Non-pigmented ciliary epithelial cell (primary cell): ENCODE measurements around the gene QRICH1.

Experiments used
- DNase-seq: peaks from one replicate; pipeline ENCODE4 v3.0.0-alpha.2; 2010; ENCODE audit warnings: low read depth

QRICH1 gene

DNA sequence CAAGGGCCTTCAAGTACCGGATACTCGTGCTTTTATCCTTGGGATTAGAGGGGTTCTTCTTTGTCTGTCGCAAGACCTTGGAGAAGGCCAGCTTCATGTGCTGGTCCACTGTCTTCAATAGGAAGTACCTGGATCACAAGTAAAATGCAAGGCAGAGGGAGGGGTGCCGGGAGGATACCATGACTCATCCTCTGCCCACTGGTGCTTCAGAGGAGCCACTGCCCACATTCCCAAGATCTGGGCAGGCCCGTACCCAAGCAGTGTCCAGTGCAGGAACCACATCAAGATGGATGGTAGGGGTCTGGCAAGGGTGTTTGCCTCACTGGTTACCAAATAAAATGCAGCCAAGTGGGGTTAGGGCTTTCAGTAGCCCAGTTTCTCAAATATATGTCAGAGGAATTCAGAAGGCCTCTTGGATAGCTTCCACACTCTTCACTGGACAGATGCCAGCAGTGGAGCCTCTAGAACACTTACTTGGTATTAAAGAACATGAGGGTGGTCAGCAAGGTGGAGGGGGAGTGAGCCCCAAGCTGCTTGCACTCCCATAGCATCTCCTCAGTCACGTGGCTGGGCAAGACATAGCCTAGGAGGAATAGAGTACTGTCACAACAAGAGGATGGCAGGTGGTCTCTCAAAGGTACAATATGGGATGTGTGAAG lies 61.1 kb downstream of the QRICH1 start:
- DNase-seq, result no peak

DNA sequence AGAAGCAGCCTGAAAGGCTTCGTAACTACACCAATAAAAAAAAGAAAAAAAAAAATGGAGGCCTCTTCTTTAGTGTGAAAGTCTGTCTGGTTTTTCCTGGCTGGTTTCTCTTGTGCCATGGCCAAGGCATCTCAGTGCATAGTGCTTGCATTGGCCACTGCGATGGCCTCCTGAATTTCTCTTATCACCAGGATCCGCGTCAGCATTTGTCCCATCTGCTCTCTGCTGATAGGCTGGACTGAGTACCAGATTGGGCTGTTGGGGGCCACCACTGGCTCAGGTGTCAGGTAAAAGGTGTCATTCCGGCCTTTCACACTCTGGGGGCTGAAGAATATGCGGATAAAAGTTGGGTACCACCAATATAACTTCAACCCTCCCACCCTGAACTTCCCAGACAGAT lies 63.5 kb downstream of the QRICH1 start:
- no peak for DNase-seq

DNA sequence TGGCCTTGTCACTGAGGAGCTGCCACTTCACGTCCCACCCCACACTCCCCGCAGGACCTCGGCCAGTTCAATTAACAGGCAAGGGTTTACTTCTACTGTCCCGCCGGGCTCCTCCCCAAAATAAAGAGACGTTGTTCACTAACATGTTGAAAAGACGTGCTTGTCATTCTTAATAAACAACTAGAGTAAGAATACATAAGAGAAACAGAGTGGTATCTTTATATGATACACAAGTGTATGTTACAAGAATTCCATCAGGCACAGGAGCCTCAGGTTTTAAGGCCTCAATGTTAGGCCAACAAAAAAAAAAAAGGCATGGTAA lies 64.3 kb downstream of the QRICH1 start:
- DNase-seq, result no peak

DNA sequence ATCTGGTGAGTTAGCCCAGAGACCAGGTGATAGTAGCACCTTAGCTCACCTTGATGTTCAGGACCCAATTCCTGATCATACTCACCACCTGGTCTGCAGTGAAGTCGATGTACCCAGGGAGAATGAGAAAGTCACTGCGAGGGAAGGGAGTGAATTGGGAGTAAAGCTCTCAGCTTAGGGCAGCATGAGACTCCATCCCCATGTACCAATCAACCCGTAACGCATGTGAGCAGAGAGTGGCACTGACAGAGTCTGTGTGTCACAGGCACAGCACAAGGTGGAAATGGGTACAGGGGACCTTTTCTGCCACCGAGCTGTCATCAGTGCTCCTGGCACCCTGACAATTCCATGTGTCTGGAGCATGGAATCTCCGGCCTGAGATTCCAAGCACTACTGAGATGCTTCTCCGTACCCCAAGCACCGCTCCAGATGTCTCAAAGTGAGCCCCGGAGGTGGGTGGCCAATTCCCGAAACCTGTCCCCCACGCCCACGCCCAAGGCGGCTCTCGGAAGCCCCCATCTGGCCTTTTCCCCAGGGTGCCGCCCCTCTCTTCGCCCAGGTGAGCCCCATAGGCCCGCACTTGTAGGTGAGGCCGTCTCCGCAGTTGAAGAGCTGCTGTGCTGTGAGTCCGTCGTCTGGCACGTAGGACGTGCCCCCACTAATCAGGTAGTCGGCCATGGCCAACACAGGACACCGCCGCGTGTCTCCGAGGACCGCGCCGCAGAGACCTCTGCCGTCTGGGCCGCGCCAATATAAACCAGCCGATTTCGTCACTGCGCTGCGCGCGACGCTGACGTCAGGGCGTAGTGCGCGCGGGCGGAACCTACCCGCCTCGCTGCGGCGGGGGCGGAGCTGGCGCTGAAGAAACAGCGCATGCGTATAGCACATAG lies 65.0 kb downstream of the QRICH1 start, which contains the start of gene IMPDH2:
IMPDH2 (minus strand) TSS at position 726 of the 890 bp plus-strand sequence; CDS start at position 678, 48 bp downstream.
- peak; percentile 53 for DNase-seq

DNA sequence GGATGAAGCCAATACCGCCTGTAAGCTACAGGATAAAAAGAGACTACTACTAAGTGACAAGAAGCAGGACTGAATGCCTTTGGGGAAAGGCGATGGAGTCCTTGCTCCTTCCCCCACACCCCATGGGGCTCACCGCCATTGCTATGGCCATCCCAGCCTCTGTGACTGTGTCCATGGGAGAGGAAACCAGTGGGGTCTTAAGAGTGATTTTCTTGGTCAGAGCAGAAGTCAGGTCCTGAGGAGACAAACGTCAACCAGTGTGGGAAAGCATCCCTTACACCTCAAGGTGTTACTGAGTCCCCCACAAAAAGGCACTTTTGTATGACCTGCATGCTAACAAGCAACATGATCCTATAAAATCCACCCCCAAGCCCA lies 65.6 kb downstream of the QRICH1 start:
- DNase-seq, result no peak

DNA sequence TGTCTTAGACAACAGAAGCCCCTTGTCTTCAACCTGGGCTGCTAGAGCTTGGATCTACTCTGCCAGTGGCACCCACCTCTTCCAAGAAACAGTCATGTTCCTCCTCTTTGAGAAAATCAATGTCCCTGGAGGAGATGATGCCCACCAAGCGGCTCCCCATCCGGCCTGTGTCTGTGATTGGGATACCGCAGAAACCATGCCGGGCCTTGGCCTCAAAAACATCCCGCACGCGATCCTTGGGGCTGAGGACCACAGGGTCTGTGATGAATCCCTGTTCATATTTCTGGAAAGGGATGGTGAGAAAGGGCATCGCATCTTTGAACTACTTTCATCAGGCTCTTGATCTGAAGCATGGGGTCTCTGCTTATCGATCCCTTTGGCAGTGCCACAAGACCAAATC lies 66.2 kb downstream of the QRICH1 start:
- DNase-seq, result no peak

DNA sequence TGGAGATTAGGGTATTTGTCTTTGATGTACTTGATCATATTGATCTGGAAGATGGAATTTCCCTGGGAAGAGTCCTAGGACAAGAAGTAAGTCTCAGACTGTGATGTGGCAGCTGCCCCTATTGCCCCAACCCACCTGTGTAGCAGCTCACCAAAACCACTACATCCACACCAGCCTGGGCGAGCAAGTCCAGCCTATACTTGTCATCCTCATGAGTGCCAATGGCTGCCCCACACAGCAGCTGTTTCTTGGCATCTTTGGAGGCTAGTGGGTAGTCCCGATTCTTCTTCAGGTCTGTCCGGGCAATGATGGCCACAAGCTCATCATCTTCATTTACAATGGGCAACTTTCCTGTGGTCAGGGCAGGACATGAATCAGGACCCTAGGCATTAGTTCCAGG lies 67.3 kb downstream of the QRICH1 start:
- no peak for DNase-seq

DNA sequence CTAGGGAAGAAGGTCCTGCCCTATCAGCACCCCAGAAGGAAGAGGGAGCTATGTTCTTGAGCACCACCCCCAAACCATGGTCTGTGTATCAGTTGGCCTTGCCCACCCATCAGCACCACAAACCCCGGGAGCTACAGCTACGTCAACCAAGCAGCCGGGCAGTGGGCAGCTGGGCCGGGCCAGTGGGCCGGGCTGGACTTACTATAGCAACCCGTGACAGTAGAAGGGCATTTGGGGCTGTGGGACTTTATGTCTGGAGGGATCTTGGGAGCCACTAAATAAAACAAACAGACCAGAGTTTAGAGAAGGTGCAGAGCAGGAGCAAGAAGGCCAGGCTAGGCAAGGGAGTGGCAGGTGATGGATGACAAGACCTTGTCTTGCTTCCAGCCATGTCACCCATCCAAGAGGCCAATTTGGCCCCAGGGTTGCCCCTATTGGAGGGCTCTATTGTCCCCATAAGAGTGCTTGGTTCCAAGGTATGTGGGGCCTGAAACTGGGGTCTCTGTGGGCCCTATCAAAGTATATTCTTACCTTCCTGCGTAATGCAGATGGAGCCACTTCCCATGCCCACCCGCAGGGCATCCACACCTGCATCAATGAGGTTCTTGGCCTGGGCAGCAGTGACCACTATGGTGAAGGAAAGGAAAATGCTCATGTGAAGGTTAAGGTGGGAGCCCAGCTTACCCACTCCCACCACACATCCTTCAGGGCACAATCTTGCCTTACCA lies 67.9 kb downstream of the QRICH1 start:
- DNase-seq, result no peak

DNA sequence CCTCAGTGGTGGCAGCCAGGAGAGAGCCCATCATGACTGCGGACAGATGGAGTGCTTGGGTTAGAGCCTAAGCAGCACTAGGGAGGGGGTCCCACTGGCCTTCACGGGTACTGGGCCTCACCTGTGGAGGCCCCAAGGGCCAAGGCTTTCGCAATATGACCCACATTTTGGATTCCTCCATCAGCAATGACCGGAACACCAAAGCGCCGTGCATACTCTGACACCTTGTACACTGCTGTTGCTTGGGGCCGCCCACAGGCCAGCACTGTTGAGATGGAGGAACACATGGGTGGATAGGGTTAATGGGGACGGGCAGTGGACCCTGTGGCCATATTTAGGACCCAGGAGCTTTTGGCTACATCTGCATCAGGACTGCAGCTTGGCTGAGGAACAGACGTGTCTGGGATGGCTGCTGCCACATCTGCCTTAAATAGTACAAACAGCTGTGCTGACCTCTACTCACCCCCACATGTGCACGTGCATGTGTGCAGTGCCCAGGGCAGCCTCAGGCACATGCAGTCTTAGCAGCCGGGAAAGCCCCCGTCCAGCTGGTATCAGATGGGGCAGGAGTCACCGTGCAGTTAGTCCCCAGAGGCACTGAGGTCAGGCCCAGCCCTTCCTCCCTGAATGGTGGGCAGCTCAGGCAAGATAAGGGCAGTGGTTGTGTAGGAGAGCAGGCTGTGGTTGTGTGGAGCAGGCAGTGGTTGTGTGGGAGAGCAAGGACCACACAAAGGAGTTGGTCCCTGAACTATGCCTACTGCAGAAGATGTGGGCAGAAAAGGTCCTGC lies 68.7 kb downstream of the QRICH1 start:
- DNase-seq, result no peak

DNA sequence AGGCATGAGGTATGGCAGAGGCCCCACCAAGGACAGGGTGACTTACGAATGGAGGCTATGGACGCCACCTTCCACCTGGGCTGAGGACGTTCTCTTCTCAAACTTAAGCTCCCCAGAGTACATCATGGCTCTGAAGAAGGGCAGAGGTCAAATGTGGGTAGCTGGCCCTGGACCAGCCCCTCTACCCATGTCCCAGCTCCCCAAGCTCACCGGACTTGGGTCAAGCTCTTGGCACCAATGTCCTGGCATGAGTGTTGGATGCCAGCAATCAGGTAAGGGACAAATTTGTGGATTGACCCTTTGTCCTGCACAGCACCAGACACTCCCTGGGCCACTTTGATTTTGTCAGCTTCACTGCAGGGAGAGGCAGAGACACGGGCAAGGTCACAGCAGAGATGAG lies 69.4 kb downstream of the QRICH1 start:
- DNase-seq, result no peak

DNA sequence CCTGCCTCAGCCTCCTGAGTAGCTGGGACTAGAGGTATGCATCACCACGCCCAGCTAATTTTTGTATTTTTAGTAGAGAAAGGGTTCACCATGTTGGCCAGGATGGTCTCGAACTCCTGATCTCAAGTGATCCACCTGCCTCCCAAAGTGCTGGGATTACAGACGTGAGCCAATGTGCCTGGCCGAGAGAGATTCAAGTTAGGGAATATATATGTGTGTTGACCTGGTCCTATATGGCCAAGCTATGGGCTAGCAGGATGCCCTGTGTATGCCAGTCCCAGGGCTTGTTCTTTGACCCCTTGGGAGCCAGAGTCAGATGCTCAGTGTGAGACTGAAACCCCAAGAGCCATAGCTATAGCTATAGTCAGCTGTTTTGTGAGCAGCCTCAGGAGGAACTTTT lies 70.1 kb downstream of the QRICH1 start:
- no peak for DNase-seq

DNA sequence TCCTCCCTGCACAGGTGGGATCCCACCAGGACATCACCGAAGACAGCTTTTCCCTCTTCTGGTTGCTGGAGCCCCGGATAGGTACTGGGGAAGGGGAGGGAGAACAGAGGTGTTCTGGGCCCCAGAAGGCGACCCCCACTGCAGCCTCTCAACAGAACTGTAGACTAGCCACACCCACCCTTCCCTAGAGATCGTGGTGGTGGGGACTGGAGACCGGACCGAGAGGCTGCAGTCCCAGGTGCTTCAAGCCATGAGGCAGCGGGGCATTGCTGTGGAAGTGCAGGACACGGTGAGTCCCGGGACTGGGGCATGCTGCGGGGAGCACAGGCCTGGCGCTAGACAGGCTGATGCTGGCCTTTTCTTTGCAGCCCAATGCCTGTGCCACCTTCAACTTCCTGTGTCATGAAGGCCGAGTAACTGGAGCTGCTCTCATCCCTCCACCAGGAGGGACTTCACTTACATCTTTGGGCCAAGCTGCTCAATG lies 71.1 kb downstream of the QRICH1 start:
- DNase-seq, result no peak

DNA sequence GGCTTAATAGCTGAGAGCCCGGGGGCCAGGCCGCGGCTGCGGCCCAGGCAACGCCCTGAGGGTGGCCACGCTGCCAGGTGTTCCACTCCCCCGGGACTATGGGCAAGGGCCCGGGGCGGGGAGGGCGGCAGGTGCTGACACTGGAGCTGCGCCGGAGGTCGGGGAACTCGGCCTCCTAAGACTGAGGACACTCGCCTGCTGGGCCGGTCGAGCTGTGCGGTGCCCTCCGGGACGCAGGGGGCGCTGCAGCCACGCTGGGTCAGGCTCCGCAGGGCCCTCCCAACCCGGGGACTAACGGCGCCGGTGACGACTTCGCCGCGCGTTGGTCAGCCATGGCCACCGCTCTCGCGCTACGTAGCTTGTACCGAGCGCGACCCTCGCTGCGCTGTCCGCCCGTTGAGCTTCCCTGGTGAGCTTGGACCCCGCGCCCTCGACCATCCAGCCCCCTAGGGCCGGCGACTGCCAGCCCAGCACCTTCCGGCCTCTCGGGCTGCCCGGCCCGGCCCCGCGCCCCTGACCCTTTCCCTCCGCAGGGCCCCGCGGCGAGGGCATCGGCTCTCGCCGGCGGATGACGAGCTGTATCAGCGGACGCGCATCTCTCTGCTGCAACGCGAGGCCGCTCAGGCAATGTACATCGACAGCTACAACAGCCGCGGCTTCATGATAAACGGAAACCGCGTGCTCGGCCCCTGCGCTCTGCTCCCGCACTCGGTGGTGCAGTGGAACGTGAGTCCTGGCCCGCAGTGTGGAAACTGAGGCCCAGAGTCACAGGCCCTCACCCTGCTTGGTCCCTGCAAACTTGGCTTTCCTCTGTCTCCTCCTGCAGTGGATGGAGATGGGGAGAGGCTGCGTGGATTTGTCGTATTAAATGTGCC lies 71.8 kb downstream of the QRICH1 start, which contains the start of gene NDUFAF3:
NDUFAF3 (plus strand) TSS at position 309 of the 875 bp plus-strand sequence; CDS start at position 333, 24 bp downstream.
- peak; percentile 71 for DNase-seq

DNA sequence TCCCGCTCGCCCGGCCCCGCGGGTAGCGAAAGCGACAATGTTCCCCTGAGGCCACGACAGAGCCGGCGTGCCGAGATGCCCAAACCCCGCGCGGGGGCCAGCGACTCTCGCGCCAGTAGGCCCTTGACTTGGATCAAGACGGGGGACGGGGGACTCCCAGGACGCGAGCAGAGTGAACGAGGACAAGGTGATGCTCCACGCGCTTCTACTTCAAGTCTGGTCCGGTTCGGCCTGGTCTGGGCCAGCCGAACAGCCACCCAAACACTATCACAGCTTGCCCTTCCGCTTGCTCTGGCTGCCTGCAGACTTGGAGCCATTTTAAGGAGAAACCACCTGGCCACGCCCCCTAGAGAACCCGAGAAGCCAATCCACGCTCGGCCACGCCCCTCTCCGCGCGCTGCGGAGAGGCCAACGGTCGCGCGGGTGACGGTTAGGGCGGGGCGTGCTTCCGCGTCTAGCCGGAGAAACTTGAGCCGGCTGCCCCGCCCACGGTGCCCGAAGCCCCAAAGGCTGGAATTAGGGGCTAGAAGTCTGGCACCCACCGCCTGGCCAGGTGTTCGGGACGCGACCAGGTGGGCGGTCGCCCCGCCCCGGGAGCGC lies 72.6 kb downstream of the QRICH1 start:
- peak; percentile 85 for DNase-seq

DNA sequence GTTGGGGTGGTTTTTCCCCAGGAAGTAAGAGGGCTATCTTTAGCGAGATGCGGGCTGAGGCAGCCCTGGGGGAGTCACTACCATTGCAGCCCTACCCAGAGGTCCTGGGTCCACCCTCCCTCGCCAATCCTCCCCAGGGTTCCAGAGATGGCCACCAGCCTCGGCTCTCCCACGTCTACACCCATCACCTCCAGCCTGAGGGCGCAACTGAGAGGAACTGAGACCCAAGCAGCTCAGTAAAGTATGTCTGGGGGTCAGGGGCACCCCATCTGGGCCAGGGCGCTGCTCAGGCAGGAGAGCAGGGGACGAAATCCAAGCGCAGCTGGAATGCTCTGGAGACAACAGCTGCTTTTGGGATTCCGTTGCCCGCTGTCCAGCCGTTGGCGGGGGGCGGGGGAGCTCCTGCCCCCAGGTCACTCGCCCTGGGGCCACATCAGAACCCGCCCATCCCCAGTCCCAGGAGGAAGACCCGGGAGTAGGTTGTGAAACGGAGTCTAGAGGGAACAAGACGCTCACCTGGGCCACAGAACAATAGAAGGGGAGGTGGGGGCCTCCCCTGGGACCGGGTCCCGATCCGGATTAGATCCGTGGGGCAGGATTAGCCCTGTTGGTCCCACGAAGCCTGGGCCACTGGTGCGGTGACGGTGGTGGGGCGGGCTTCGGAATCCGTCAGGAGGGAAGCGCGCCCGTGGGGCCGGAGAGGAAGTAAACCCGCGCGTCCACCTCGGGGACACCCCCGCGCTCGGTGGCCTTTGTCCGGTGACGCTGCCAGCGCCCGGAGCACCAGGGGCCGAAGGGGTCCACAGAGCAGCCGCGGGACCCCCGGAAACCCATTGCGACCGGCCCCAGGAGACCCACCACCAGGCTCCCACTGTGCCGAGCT lies 73.3 kb downstream of the QRICH1 start:
- DNase-seq, result no peak

DNA sequence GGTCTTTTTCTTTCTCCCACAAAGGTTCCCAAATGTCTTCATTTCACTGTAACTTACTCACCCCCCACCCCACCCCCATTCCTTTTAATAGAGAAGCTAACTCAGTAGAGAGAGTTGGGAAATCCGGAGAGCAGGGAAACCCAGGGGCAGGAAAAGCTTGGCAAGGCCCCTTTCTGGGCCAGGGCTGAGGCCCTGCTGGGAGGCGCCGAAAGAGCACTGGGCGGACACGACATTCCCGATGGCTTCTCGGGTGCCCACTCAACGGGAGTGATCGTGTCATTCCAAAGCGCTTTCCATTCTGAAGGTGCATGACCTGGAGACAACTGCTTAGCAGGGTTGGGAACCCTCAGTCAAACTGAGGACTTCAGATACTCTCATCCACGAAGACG lies 73.9 kb downstream of the QRICH1 start:
- no peak for DNase-seq

DNA sequence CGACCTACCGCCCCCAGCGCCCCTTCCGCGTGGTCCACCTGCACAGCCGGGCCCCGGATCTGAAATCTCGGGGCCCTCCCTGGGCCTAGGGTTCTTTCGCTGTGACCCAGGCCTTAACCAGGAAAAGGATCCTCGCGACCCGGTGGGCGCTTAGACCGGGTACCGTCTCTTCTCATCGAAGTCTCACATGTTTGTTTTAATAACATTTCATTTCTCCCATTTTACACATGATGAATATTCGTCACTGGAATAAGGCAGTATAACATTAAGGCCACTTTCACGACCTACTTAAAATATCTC lies 75.2 kb downstream of the QRICH1 start:
- DNase-seq, result no peak

DNA sequence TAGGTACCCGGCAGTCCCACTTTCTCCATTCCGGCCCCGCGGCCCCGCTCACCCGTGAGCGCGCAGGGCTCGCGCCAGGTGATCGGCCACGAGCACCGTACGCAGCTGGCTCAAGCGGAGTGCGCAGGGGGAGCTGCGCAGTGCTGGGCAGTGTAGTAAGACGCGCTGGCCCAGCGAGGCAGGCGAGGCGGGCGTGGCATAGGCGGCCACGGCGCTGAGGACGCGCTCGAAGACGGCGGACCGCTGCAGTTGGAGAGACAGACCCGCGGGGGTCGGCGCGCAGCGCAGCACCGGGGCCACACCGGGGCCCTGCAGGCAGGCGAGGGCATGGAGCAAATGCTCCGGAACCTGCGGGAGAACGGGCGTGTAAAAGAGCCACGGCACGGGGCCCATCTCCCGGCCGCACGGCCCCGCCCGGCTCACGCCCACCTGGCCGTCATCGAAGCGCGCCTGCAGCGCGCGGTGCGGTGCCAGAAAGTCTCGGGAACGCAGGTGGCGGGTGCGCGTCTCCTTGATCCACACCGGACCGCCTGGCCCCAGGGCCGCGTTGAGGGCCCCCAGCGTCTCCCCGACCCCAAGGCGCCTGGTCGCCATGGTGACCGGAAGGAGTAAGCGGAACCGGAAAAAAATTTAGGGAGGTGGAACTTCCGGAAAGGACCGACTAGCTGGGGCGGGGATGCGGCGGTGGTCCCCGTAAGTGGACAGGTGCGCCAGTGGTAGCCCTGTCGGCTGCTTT lies 75.7 kb downstream of the QRICH1 start, which contains the start of gene DALRD3:
DALRD3 (minus strand) TSS at position 610 of the 736 bp plus-strand sequence; CDS start at position 594, 16 bp downstream.
- no peak for DNase-seq
